D721Med (cell line): ENCODE results near the gene IL11RA.
A peak's percentile ranks its signal among the peaks of the same experiment; 100 is the strongest.

Experiments used
- DNase-seq: peaks from one replicate; pipeline ENCODE4 v3.0.0; 2011; ENCODE audit warnings: low spot score; ENCODE audit not compliant: insufficient read length
- FAIRE-seq: peaks from 2 replicates; lab custom pipeline; 2011; peaks lifted over from hg19 to GRCh38; lab: Jason Lieb, UNC
- CTCF ChIP-seq: IDR thresholded peaks from 2 replicates; pipeline ENCODE4 v1.5.1; 2012; ENCODE audit warnings: mild to moderate bottlenecking, control low read depth; ENCODE audit not compliant: insufficient read depth; ENCODE audit errors: missing control alignments

The IL11RA gene

DNA sequence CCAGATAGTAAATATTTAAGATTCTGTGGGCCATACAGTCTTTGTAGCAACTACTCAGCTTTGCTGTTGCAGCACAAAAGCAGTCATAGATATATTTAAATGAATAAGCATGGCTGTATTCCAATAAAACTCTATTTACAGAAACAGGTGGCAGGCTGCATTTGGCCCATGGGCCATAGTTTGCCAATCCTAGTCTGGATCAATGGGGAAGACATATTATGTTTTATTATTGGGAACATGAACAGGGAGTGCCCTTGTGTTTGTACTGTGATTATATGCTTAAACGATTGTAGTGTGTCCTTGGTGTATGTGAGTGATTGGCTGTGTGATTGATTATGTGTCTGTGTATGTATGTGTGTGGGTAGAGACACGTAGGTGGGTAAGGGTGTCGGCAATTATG, 22.5 kb downstream of the IL11RA start:
- FAIRE-seq = no peak
- no peak for TF ChIP-seq CTCF
- no peak for DNase-seq

DNA sequence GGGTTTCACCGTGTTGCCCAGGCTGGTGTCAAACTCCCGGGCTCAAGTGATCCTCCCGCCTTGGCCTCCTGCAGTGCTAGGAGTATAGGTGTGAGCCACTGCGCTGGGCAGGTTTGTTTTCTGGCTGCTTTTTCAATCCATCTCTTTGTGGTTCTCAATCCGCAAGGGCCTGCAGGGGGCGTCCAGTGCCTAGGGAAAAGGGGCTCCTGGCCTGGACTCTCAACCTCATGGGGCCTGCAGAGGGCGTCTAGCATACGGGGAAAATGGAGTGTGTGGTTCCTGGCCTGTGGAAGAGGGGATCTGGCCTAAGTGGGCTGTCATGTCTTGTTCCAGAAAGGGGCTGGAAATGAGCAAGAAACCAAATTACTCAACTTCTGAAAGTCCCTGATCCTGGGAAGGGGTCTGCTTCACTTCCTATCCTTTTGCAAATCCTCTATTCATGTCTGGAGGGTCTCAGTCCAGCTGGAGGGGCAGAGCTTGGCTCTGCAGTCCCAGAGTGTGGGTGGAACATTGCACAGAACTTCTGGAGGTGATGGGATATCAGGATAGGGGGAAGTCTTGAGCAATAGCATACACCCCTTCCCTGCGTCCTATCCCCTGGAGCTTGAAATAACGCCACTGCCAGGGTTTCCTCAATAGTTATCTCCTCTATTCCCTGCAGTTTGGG, 23.2 kb downstream of the IL11RA start:
- no peak for FAIRE-seq
- peak; percentile 62 for DNase-seq
- TF ChIP-seq CTCF = peak; percentile 91

GRCh38 chr9:34675869-34676268, 23.9 kb downstream of the IL11RA start:
- no peak for TF ChIP-seq CTCF
- no peak for FAIRE-seq
- no peak for DNase-seq

GRCh38 chr9:34684145-34684544, 32.2 kb downstream of the IL11RA start:
- TF ChIP-seq CTCF = no peak
- DNase-seq (no peak), FAIRE-seq (no peak)

- no peak for FAIRE-seq
- TF ChIP-seq CTCF = no peak
- DNase-seq = no peak
Measured at GRCh38 chr9:34684816-34685215, 32.8 kb downstream of the IL11RA start.

DNA sequence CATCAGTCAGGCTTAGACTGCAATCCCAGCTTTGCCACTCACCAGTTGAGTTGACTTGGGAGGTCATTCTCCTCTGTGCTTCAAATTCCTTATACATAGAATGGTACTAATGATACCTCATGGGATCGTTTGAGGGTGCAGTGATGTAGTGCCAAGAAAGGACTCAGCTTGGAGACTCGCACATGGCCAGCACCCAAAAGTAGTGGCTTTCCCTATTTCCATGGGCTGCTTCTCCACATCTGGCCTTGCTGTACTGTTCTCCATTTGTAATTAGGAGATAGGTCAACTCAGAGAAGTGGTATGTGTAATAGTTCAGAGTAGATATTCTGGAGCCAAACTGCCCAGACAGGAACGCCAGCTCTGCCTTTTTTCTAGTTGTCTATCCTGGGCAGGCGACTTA, 33.6 kb downstream of the IL11RA start:
- FAIRE-seq (no peak), DNase-seq (no peak)

DNA sequence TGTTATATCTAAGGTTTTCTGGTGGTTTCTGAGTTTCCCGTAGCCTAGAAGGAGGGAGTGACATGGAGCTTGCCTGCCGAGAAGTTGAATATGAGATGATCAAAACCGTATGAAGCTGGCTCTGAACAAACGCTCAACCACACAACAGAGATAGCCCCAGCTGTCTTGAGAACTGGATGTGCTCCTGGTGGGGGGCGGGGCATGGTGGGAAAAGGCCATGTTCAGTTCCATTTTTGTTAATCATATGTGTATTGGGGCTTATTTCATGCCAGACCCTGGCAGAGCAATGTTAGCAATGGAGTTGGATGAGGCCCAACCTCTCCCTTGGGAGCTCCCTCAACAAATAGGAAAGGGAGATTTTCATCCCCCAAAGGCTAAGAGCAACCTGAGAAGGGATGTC, 34.2 kb downstream of the IL11RA start:
- FAIRE-seq = no peak
- no peak for DNase-seq

More for the DNA sequence above, 33.6 kb downstream of the IL11RA start:
- TF ChIP-seq CTCF = no peak

More for the DNA sequence above, 34.2 kb downstream of the IL11RA start:
- TF ChIP-seq CTCF = no peak
